PC-3 (cell line): ENCODE results near the gene ARHGAP40. TPM values are rescaled to one million over a fixed set of nuclear protein-coding genes. Genes with fewer than 3 reads are reported as not detected.

Experiments used
- ATAC-seq: fragments of 200-7000 bp; cut with Tn5 transposase; 2 replicates; pipeline ENCODE4 v1.9.1; 2020; ENCODE audit warnings: mild to moderate bottlenecking, moderate library complexity
- Bru-seq: library from RNA; stranded (reverse); fragments of 400-500 nt; gene quantifications from one replicate; lab custom pipeline; 2021; lab: Mats Ljungman, UMichigan
- BruChase-seq, 2 experiments: library from RNA; stranded (reverse); fragments of 400-500 nt; gene quantifications; one replicate each; lab custom pipeline; 2021; lab: Mats Ljungman, UMichigan
- BruUV-seq: library from RNA; stranded (reverse); fragments of 400-500 nt; replicated peaks from 2 replicates; lab custom pipeline; 2021; lab: Mats Ljungman, UMichigan
- CTCF ChIA-PET: fragments of 300-600 bp; sonication (Branson Sonifier 250); formaldehyde crosslinking; loops from one replicate; lab custom pipeline; 2022; ENCODE audit warnings: antibody characterized with exemption; lab: Charles Lee
- POLR2A ChIA-PET: fragments of 300-600 bp; sonication (Branson Sonifier 250); formaldehyde crosslinking; loops from one replicate; lab custom pipeline; 2022; ENCODE audit warnings: antibody characterized with exemption; ENCODE audit not compliant: unreplicated experiment; lab: Charles Lee
- DNase-seq: peaks from one replicate; pipeline ENCODE4 v3.0.0-alpha.2; 2015
- H2AFZ ChIP-seq: fragments of 300-600 bp; sonication (generic); 2 replicates; pipeline ENCODE4 v1.6.0; 2016; ENCODE audit warnings: antibody characterized with exemption, low read length
- H3F3A ChIP-seq: fragments of 300-600 bp; sonication (generic); one replicate; pipeline ENCODE4 v1.6.0; 2017; ENCODE audit warnings: antibody characterized with exemption, low read length, control low read depth, mild to moderate bottlenecking; ENCODE audit not compliant: unreplicated experiment
- H3K27ac ChIP-seq: fragments of 300-600 bp; sonication (generic); 2 replicates; pipeline ENCODE4 v1.5.1; 2016; ENCODE audit warnings: mild to moderate bottlenecking, low read length
- H3K27me3 ChIP-seq: fragments of 300-600 bp; sonication (generic); 2 replicates; pipeline ENCODE4 v1.6.1; 2016; ENCODE audit warnings: low read length, mixed read lengths
- H3K36me3 ChIP-seq: fragments of 300-600 bp; sonication (generic); 2 replicates; pipeline ENCODE4 v1.6.1; 2016; ENCODE audit warnings: low read depth, mixed run types, low read length, mixed read lengths
- H3K4me1 ChIP-seq: fragments of 300-600 bp; sonication (generic); 2 replicates; pipeline ENCODE4 v1.5.1; 2016; ENCODE audit warnings: low read length; ENCODE audit not compliant: insufficient read depth
- H3K4me2 ChIP-seq: fragments of 300-600 bp; sonication (generic); 2 replicates; pipeline ENCODE4 v1.6.0; 2016; ENCODE audit warnings: low read length
- H3K4me3 ChIP-seq: fragments of 300-600 bp; sonication (generic); 2 replicates; pipeline ENCODE4 v1.5.1; 2016; ENCODE audit warnings: mild to moderate bottlenecking, low read length, mixed read lengths
- H3K79me2 ChIP-seq: fragments of 300-600 bp; sonication (generic); 2 replicates; pipeline ENCODE4 v1.6.1; 2017; ENCODE audit warnings: low read length, mixed read lengths
- H3K9ac ChIP-seq: fragments of 300-600 bp; sonication (generic); 2 replicates; pipeline ENCODE4 v1.6.0; 2016; ENCODE audit warnings: mild to moderate bottlenecking, low read length
- H3K9me2 ChIP-seq: fragments of 300-600 bp; sonication (generic); replicated peaks from 2 replicates; pipeline ENCODE4 v1.6.1; 2016; ENCODE audit warnings: mixed run types, low read length, mixed read lengths
- H3K9me3 ChIP-seq: fragments of 300-600 bp; sonication (generic); 2 replicates; pipeline ENCODE4 v1.6.1; 2016; ENCODE audit warnings: low read length, mixed read lengths
- H4K20me1 ChIP-seq: fragments of 300-600 bp; sonication (generic); 2 replicates; pipeline ENCODE4 v1.6.1; 2016; ENCODE audit warnings: low read length, mixed read lengths
- CTCF ChIP-seq: fragments of 300-600 bp; sonication (generic); conservative IDR thresholded peaks from 2 replicates; pipeline ENCODE4 v1.5.1; 2017; ENCODE audit warnings: antibody characterized with exemption, low read depth, mild to moderate bottlenecking, low read length
- EZH2 ChIP-seq: fragments of 300-600 bp; sonication (generic); IDR thresholded peaks from one replicate; pipeline ENCODE4 v1.6.1; 2017; ENCODE audit warnings: antibody characterized with exemption, mild to moderate bottlenecking, low read length; ENCODE audit not compliant: unreplicated experiment
- EZH2phosphoT487 ChIP-seq: fragments of 300-600 bp; sonication (generic); IDR thresholded peaks from 2 replicates; pipeline ENCODE4 v1.6.1; 2018; ENCODE audit warnings: mild to moderate bottlenecking, antibody characterized with exemption, low read length, borderline replicate concordance
- intact Hi-C: fragments of 100-400 bp; cut with micrococcal nuclease; formaldehyde crosslinking; loops from 2 replicates; pipeline ENCODE4 v1.9.0; 2023
- long read RNA-seq: library from polyadenylated mRNA; unstranded; transcript quantifications from one replicate; pipeline ENCODE4 v2.0.0, GENCODE V29; 2021; ENCODE audit not compliant: unreplicated experiment
- total RNA-seq: library from RNA; depleted of rRNA; stranded (reverse); fragments of >200 nt; gene quantifications from 2 replicates; pipeline ENCODE4 v1.2.3, GENCODE V29; 2014; rRNA removed

ARHGAP40 gene
- not detected in 2 replicates for total RNA-seq
- percentile 6 among the genes with signal in this experiment for Bru-seq, nascent RNA
- percentile 29 among the genes with signal in this experiment for BruChase-seq, experiment 1, labeled RNA remaining after a 6-hour chase
- percentile 29 among the genes with signal in this experiment for BruChase-seq, experiment 2, labeled RNA remaining after a 2-hour chase
- long read RNA-seq, result 0 reads

- Histone ChIP-seq H3K9ac (no peak within 1 kb of the TSS), H3K27ac (no peak within 1 kb of the TSS), H3K79me2 (no peaks in the 10 kb centered on the region), H3K9me3 (no peaks in the 10 kb centered on the region), H3K9me2 (no peaks in the 10 kb centered on the region), H3K36me3 (no peaks in the 10 kb centered on the region), H3F3A (no peaks in the 10 kb centered on the region), H4K20me1 (no peaks in the 10 kb centered on the region), H3K4me3 (no peak within 1 kb of the TSS), H3K4me1 (peaks cover 29% of the 10 kb centered on the region), H3K4me2 (no peak within 1 kb of the TSS), H2AFZ (no peak within 1 kb of the TSS), H3K27me3 (no peaks in the 10 kb centered on the region)
- DNase-seq (no peak), ATAC-seq (no peak)
- ChIA-PET CTCF (no interaction called here), POLR2A (no interaction called here)
- intact Hi-C loops, result no loop called here
- TF ChIP-seq EZH2phosphoT487 (no peak), EZH2 (no peak), CTCF (no peak)
- no TSS peak for BruUV-seq
Measured at GRCh38 chr20:38601216-38602184, at the start of gene ARHGAP40. Gene ARHGAP40, plus strand, starts transcription at chr20:38601809.

DNA sequence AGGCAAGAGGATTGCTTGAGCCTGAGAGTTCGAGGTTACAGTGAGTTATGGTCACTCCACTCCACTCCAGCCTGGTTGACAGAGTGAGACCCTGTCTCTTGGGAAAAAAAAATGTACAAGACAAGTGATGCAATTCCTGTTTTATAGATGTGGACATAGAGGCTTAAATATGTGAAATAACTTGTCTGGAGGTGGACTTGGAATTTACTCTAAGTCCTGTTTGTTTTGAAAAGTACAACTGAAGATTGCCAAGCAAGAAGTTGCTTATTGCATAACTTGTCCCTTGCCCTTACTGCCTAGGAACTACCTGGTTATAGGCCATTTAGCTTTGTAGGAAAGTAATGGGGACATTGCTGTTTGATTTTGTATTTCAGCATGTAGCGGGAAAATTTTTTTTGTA lies 46.6 kb upstream of the ARHGAP40 start:
- no peaks in the 10 kb centered on the region for H3K4me1 ChIP-seq
- H3K27ac ChIP-seq, result no peak overlapping the region
- H4K20me1 ChIP-seq, result no peaks in the 10 kb centered on the region
- no peak overlapping the region for H3K4me2 ChIP-seq
- intact Hi-C loops, result no loop called here
- ChIA-PET POLR2A (no interaction called here), CTCF (no interaction called here)
- no peaks in the 10 kb centered on the region for H3K79me2 ChIP-seq
- no peaks in the 10 kb centered on the region for H3K9me2 ChIP-seq
- H3K4me3 ChIP-seq, result no peak overlapping the region
- no TSS peak for BruUV-seq
- DNase-seq (no peak), ATAC-seq (no peak)
- no peaks in the 10 kb centered on the region for H3F3A ChIP-seq
- H3K9me3 ChIP-seq, result no peaks in the 10 kb centered on the region
- no peaks in the 10 kb centered on the region for H3K27me3 ChIP-seq
- no peak overlapping the region for H3K9ac ChIP-seq
- no peak for TF ChIP-seq CTCF
- no peak for TF ChIP-seq EZH2phosphoT487
- no peak for TF ChIP-seq EZH2
- peaks cover 58% of the 10 kb centered on the region for H3K36me3 ChIP-seq
- H2AFZ ChIP-seq, result no peak overlapping the region
